GM19372 (cell line): ENCODE measurements around the gene SART3.

Source experiments
- ATAC-seq: cut with Tn5 transposase; IDR thresholded peaks from one replicate; pipeline ENCODE4 v1.9.1; 2021; ENCODE audit warnings: mild to moderate bottlenecking, low read depth, moderate library complexity; ENCODE audit not compliant: unreplicated experiment

The SART3 gene

GRCh38 chr12:108526482-108527165 is 34.3 kb downstream of the SART3 start:
- no peak for ATAC-seq

- ATAC-seq: no peak
These were observed 35.3 kb downstream of the SART3 start for GRCh38 chr12:108525681-108526080.

- no peak for ATAC-seq
These were observed 37.6 kb downstream of the SART3 start for GRCh38 chr12:108523365-108523764.

GRCh38 chr12:108519558-108519957 is 41.4 kb downstream of the SART3 start:
- ATAC-seq: no peak

DNA sequence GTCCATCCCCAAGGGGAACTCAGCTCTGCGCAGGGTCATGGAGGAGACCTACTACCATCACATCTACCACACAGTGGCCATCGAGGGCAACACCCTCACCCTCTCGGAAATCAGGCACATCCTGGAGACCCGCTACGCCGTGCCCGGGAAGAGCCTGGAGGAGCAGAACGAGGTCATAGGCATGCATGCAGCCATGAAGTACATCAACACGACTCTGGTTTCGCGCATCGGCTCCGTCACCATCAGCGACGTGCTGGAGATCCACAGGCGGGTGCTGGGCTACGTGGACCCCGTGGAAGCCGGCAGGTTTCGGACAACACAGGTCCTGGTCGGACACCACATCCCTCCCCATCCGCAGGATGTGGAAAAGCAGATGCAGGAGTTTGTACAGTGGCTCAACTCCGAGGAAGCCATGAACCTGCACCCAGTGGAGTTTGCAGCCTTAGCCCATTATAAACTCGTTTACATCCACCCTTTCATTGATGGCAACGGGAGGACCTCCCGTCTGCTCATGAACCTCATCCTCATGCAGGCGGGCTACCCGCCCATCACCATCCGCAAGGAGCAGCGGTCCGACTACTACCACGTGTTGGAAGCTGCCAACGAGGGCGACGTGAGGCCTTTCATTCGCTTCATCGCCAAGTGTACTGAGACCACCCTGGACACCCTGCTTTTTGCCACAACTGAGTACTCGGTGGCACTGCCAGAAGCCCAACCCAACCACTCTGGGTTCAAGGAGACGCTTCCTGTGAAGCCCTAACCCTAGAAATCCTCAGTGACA is 42.1 kb downstream of the SART3 start:
- ATAC-seq: no peak

DNA sequence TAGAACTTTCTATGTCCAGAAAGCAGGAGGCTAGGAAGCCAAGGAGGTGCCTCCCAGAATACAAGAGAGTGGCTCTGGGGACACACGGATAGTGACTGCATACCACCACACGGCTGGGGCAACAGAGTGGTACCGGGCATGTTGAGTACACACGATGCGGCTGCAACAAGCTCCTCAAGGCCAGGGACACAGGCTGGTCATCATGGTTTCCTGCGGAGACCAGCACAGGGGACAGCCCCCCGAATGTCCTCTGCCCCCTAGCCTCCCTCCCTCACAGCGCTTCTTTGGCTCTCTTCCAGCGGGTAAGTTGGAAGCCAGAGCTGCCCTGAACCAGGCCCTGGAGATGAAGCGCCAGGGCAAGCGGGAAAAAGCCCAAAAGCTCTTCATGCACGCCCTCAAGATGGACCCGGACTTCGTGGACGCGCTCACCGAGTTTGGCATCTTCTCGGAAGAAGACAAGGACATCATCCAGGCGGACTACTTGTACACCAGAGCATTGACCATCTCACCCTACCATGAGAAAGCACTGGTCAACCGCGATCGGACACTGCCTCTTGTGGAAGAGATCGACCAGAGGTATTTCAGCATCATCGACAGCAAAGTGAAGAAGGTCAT is 42.8 kb downstream of the SART3 start:
- no peak for ATAC-seq

DNA sequence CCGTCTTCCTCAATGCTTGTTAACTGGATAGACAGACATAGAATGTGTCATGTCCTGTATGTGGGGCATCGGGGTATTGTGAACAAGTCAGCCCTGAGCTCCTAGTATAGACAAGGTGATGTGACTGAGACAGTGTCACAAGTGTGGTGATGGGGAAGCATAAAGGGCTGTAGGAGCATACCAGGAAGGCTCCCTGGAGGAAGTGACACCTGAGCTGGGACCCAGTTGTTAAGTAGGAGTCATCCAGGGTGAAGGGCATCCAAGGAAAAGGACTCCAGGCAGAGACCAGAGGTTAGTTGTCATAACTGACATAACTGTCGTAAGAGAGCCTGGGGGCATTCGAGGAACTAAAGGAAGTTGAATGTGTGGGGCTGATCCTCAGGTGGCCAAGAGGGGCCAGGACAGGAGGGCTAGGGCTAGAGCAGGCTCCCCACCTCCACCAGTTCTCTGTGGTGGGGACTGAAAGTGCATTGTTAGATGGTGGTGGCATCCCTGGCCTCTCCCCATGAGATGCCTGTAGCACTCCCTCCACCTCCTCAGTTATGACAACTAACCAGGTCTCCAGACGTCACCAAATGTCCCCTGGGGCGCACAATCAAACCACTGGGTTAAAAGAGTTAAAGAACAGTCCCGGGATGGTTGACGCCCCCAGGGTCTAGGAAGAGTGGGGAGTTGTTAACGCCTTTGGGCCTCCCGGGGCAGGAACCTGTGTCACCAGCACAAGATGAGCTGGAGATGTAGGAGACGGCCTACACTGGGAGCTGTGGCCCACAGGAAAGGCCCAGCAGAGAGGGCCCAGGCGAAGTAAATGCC is 43.5 kb downstream of the SART3 start:
- no peak for ATAC-seq

GRCh38 chr12:108516511-108517275 is 44.3 kb downstream of the SART3 start:
- ATAC-seq: no peak

DNA sequence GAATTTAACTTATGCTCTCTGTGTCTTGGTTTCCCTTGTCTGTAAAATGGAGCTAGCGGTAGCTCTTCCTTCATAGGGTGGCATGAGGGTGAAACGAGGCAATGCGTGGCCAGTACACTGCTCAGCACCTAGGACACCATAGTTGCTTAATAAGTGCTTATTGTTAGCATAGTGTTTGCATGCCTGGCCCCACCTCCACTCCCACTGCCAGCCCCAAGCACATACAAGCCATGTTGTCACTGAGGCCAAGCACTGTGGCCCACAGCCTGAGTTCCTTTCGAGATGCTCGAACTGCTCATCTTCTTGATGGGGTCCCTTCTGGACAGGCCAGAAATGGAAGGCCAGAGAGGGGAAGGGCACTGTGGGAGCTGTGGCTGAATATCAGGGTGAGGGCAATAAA is 45.1 kb downstream of the SART3 start:
- no peak for ATAC-seq

GRCh38 chr12:108514973-108515814 is 45.8 kb downstream of the SART3 start, which contains the start of gene FICD:
Gene FICD (plus strand): TSS chr12:108515277. CDS start chr12:108516973, 1,696 bp downstream.
- ATAC-seq: peak; percentile 91

GRCh38 chr12:108514468-108514972 is 46.5 kb downstream of the SART3 start:
- peak; percentile 7 for ATAC-seq

DNA sequence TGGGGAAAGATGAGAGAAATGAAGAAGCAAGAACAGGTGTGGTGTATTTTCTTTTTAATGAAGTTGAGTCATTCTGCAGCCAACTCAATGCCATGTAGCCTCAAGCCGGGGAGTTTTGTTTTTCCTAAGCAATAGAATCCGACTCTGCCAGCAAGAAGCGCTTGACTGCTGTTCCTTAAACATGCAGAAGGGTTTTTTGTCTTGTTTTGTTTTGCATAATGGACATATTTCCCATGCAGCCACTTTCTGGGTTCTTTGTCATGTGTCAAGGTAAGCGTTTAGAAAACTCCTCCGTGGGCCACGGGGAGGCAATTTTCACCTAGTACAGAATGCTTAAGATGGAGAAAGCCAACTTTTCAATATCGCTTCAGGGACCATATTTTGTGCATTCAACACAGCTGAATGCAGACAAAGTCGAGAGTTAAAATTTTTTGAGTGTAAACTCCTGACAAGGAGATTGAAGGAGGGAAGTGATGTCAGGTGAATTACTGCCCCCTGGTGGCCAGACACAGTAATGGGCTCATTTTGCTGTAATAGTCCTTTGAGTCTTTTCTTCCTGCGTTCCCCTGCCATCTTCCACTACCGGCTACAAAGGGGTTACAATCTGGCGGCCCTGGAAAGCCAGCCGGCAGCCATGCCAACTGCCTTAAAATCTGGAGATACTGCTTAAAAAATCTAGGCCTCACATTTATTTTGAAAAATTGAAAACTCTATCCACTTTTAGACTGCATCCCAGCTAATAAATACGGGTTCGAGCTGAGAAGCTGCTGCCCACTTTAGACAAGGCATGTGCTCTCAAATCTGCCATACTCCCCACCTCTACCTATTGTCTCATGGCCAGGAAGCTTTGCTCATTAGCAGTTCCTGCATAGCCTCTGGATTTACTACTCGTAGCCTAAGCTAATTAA is 49.1 kb downstream of the SART3 start:
- ATAC-seq: no peak

GRCh38 chr12:108510836-108511235 is 50.1 kb downstream of the SART3 start:
- no peak for ATAC-seq

GRCh38 chr12:108509806-108510205 is 51.2 kb downstream of the SART3 start:
- ATAC-seq: no peak

GRCh38 chr12:108507971-108508642 is 52.9 kb downstream of the SART3 start:
- no peak for ATAC-seq

- no peak for ATAC-seq
These were observed 55.8 kb downstream of the SART3 start for GRCh38 chr12:108505129-108505528.

GRCh38 chr12:108502922-108503321 is 58.1 kb downstream of the SART3 start:
- no peak for ATAC-seq
